ENCODE measurements around the gene NRP2. TPM values are rescaled to one million over a fixed set of nuclear protein-coding genes. Genes with fewer than 3 reads are reported as not detected.

Gene NRP2, protein sequence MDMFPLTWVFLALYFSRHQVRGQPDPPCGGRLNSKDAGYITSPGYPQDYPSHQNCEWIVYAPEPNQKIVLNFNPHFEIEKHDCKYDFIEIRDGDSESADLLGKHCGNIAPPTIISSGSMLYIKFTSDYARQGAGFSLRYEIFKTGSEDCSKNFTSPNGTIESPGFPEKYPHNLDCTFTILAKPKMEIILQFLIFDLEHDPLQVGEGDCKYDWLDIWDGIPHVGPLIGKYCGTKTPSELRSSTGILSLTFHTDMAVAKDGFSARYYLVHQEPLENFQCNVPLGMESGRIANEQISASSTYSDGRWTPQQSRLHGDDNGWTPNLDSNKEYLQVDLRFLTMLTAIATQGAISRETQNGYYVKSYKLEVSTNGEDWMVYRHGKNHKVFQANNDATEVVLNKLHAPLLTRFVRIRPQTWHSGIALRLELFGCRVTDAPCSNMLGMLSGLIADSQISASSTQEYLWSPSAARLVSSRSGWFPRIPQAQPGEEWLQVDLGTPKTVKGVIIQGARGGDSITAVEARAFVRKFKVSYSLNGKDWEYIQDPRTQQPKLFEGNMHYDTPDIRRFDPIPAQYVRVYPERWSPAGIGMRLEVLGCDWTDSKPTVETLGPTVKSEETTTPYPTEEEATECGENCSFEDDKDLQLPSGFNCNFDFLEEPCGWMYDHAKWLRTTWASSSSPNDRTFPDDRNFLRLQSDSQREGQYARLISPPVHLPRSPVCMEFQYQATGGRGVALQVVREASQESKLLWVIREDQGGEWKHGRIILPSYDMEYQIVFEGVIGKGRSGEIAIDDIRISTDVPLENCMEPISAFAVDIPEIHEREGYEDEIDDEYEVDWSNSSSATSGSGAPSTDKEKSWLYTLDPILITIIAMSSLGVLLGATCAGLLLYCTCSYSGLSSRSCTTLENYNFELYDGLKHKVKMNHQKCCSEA
- total RNA-seq = 1 to 10 TPM; 1.6 to 3.2 (median 1.6) TPM

DNA sequence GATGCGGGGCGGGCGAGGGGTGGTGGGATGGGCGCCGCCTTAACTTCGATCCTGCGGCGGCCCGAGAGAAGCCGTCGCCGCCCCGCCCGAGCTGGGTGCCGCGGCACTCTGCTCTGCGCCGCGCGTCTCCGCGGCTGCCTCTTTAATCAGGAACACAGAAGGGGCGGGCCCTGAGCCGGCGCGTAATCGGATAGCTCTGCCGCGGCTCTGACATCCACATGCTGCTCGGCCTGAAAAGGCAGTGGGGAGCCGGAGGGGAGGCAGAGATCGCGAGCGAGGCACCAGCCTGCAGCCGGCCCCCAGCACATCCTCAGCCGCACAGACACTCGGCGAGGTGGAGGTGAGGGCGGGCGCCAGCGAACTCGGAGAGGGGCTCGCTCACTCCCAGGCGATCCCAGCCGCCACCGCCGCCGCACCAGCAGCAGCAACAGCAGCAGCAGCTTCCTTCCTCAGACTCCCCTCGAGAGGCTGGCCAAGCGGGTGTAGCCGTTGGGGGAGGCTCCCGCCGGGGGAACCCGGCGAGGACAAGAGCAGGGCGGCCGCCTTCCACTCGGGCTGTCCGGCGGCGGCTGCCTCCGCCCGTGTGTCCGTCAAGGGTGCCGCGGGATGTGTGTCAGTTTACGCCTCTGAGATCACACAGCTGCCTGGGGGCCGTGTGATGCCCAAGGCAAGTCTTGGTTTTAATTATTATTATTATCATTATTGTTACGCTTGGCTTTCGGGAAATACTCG lies at the start of gene NRP2:
Gene NRP2, plus strand, starts transcription at position 263 of the 732 bp plus-strand sequence. CDS start 790 bp downstream, outside the sequence.
- Mint-ChIP-seq H3K9me3 (no peaks in the 10 kb centered on the region), H3K36me3 (ENCODE audit: insufficient read depth) (no peaks in the 10 kb centered on the region), H3K27me3 (ENCODE audit: low read depth) (peaks cover 68% of the 10 kb centered on the region), H3K4me3 (peak within 1 kb of the TSS; percentile 81), H3K4me1 (ENCODE audit: low read depth) (peaks cover 28% of the 10 kb centered on the region)
- ATAC-seq (peak; percentile 82 to 86), DNase-seq (peak; percentile 24)

DNA sequence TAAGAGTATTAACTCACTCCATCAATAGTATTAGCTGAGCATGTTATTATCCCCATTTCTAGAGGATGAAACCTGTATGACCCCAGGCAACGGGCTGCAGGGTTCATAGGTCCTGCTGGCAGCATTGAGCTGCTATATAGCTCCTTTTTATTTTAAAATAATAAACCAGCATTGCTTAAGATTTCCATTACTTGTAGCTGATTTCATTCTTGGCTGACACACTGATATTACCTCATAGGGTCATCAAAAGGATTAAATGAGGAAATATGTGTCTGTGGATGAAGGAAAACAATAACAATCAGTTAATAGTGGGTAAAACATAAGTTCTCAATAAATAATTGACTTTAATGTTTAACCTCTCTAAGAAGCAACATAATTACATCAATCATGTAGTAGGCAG lies 48.3 kb upstream of the NRP2 start:
- Mint-ChIP-seq H3K9me3 (no peaks in the 10 kb centered on the region), H3K4me3 (no peak overlapping the region), H3K27me3 (ENCODE audit: low read depth) (peaks cover 3% of the 10 kb centered on the region), H3K4me1 (ENCODE audit: low read depth) (peaks cover 12% of the 10 kb centered on the region), H3K36me3 (ENCODE audit: insufficient read depth) (no peaks in the 10 kb centered on the region)
- DNase-seq = no peak
- no peak for ATAC-seq

DNA sequence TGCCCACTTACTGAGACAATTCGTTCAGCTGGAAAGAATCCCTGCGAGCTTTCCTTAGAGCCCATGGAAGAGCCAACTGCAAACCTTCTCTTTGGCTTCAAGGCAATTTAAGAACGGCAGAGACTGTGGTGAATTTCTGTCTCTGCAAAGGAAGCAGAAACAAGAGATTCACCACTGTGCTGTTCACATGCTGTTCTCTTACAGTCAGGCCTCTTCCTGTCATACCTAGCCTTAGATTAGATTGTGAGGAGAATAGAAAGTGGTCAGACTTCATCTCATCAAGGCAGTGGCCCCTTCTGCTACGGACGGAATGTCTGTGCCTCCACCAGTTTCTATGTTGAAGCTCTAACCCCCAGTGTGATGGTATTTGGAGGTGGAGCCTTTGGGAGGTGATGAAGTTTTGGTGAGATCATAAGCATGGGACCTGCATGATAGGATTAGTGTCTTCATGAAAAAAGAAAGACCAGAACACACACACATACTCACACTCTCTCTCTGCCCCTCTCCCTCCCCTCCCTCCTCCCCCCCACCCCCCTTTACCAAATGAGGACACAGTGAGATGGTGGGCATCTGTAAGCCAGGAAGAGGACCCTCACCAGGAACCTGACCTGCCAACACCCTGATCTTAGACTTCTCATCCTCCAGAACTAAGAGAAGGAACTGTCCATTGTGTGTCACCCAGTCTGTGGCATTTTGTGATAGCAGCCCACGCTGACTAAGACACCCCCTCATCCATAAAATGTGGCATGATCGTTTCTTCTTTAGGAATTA lies 45.6 kb upstream of the NRP2 start:
- no peak for ATAC-seq

DNA sequence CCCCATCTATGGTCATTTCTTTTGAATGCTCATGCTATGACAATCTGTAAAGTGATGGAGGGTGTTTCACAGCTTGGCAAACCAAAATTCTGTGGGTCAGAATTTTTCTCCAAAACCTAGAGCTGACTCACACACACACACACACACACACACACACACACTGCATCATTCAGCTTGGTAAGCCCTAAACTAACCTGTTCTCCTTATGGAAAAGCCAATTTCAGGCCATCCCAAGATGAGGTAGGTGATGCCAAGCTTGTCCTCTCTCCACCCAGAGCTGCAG lies 45.0 kb upstream of the NRP2 start:
- DNase-seq (no peak), ATAC-seq (peak in 1 of 2 donors; percentile 18)
- Mint-ChIP-seq H3K4me3 (no peak overlapping the region), H3K27me3 (ENCODE audit: low read depth) (peaks cover 7% of the 10 kb centered on the region), H3K9me3 (no peaks in the 10 kb centered on the region), H3K4me1 (ENCODE audit: low read depth) (peaks cover 12% of the 10 kb centered on the region), H3K36me3 (ENCODE audit: insufficient read depth) (no peaks in the 10 kb centered on the region)

More for the DNA sequence above, 45.6 kb upstream of the NRP2 start:
- Mint-ChIP-seq H3K36me3 (ENCODE audit: insufficient read depth) (no peaks in the 10 kb centered on the region), H3K4me1 (ENCODE audit: low read depth) (peaks cover 12% of the 10 kb centered on the region), H3K9me3 (no peaks in the 10 kb centered on the region), H3K4me3 (no peak overlapping the region), H3K27me3 (ENCODE audit: low read depth) (peaks cover 5% of the 10 kb centered on the region)
- DNase-seq = no peak

DNA sequence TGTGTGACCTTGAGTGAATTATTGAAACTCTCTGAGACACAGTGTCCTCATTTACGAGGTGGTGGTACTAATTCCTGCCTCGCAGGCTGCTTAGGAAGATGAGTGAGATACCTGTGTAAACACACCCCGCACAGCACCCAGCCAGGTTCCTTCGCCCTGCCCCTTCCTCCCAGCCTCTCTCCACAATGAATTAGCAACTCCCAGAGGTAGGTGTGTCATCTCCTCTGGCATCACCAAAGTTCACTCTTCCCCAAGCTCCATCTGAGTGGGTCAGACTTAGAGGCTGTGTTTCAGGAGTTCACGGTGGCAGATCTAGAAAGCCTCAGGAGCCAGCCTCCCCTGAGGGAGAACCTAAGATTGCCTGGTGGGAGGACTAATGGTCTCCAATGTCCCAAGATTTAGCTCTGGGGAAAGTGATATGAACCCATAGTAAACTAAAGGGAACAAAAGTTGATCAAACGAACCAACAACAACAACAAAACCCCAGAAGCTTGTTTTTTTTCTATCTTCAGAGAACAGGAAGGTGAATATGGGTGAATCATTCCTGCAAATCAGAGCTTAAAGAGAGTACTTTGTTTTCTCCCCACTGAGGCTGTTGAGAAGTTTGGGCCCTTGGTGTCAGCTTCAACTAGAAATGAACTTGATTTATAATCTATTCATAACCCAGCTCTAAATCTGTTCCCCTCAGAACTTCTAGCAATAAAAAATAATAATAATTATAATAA lies 44.4 kb upstream of the NRP2 start:
- peaks cover 11% of the 10 kb centered on the region for H3K27me3 Mint-ChIP-seq (ENCODE audit: low read depth)
- DNase-seq (no peak), ATAC-seq (no peak)
- peaks cover 12% of the 10 kb centered on the region for H3K4me1 Mint-ChIP-seq (ENCODE audit: low read depth)
- no peaks in the 10 kb centered on the region for H3K36me3 Mint-ChIP-seq (ENCODE audit: insufficient read depth)
- no peak overlapping the region for H3K4me3 Mint-ChIP-seq
- H3K9me3 Mint-ChIP-seq = no peaks in the 10 kb centered on the region

DNA sequence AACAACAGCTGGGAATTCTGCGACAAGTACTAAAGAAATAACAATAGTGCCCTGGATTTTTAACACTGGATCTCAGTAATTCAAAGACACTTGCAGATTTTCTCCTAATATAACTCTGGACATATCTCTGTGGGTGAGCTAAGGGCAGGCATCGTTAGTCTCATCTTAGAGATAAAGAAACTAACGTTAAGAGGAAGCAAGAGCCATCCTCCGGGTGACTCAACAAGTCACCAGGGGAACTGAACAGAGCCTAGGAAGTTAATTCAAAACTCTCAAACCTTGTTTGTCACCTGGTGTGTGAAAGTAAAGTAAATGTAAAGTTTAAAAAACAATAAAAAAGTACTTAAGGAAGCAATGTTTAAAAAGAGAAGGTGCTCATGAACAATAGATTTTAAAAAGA lies 41.6 kb upstream of the NRP2 start:
- Mint-ChIP-seq H3K27me3 (ENCODE audit: low read depth) (peaks cover 16% of the 10 kb centered on the region), H3K4me3 (no peak overlapping the region), H3K9me3 (no peaks in the 10 kb centered on the region), H3K36me3 (ENCODE audit: insufficient read depth) (no peaks in the 10 kb centered on the region), H3K4me1 (ENCODE audit: low read depth) (peaks cover 12% of the 10 kb centered on the region)
- no peak for ATAC-seq
- no peak for DNase-seq

DNA sequence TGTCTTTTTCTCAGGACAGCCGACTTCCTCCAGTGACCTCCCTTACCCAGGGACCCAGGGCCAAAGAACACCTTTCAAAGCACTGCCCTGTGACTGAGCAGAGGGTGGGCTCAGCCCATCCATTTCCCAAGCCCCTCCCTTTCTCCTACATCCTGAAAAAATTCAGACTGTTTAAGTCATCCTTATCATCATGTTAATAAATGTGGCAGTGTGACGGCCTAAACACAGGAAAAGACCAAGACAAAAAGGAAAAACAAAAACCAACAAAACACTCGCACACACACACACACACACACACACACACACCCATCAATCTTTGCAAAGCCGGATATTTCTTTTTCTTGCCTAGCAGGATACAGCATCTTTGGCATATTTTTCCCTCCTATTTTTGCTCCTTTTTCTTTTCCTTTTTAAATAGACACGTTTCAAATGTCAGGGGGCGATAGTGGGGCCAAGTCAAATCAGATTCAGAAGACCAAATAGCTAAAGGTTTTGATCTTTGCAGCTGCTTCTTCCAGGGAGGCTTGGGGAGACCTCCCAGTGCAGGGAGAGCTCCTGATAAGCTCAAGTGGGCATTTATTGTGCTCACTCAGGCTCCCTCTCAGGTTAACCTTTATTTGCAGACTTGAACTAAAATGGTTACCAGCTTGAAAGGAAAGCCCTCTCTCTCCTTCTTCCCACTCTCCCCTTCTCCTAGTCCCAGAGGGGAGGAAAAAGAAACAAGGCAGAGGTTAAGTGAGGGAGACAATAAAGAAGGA lies 39.5 kb upstream of the NRP2 start:
- Mint-ChIP-seq H3K36me3 (ENCODE audit: insufficient read depth) (no peaks in the 10 kb centered on the region), H3K4me1 (ENCODE audit: low read depth) (peaks cover 2% of the 10 kb centered on the region), H3K9me3 (no peaks in the 10 kb centered on the region), H3K4me3 (no peak overlapping the region), H3K27me3 (ENCODE audit: low read depth) (peaks cover 16% of the 10 kb centered on the region)
- ATAC-seq (no peak), DNase-seq (no peak)

DNA sequence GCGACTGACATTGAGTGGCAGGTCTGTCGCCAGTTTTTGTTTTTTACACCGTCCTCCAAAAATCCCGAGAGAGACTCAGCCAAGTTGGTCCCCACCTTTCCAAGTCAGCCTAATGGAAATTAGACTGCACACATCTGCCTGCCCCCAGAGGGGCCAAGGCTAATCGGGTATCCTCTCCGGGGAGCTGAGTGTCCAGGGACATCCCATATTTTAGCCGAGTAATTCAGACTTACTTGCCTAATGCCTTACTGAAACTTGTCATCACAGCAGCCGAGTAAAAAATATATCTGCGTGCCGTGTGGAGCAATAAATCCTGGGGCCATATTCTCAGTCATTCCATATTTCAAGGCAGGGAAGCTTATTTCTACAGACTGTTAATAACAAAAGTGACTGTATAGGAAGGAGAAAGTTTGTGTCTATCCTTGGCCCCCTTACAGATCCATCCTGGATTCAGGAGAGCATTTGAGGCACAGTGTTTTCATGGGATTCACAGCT lies 38.9 kb upstream of the NRP2 start:
- no peaks in the 10 kb centered on the region for H3K9me3 Mint-ChIP-seq
- H3K36me3 Mint-ChIP-seq (ENCODE audit: insufficient read depth) = no peaks in the 10 kb centered on the region
- H3K4me3 Mint-ChIP-seq = no peak overlapping the region
- H3K4me1 Mint-ChIP-seq (ENCODE audit: low read depth) = no peaks in the 10 kb centered on the region
- peaks cover 16% of the 10 kb centered on the region for H3K27me3 Mint-ChIP-seq (ENCODE audit: low read depth)
- DNase-seq (no peak), ATAC-seq (no peak)

DNA sequence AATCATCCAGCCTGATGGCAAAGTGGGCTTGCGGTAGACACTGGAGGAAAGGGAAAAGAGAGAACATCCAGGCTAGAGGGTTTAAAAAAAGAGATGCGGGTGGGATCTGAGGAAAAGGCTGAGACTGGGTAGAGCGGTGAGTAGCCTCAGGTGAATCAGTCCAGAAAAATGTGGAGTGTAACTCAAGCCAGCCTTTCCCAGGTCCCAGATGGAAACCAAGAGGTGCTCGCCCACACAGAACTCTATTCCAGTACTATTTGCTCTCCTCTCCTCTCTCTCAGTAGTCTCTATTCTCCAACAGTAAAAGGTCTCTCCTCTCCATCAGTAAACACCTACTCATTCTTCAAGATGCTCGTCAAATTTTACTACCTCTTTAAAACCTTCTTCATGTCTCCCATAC lies 38.3 kb upstream of the NRP2 start:
- Mint-ChIP-seq H3K4me3 (no peak overlapping the region), H3K27me3 (ENCODE audit: low read depth) (peaks cover 13% of the 10 kb centered on the region), H3K36me3 (ENCODE audit: insufficient read depth) (no peaks in the 10 kb centered on the region)

DNA sequence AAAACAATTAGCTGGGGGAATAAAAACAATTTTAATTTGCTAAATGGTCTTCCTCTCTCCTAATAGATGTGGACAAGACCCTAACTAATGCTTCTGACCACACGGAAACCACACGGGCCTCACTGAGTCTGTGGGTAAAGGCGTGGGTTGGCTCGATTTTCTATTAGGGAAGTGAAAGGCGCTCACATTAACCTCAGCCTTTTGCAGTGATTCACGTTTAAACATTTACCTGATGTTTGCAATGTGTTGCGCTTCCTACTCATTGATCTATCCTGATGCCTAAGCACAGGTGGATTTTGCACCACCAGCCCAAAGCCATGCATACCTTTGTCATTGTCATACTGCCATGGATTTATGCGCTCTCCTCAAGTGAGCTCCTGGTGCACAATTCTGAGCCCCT lies 35.6 kb upstream of the NRP2 start:
- no peaks in the 10 kb centered on the region for H3K9me3 Mint-ChIP-seq
- no peak overlapping the region for H3K4me3 Mint-ChIP-seq
- DNase-seq (no peak), ATAC-seq (no peak)
- H3K4me1 Mint-ChIP-seq (ENCODE audit: low read depth) = no peaks in the 10 kb centered on the region
- H3K27me3 Mint-ChIP-seq (ENCODE audit: low read depth) = peaks cover 11% of the 10 kb centered on the region
- H3K36me3 Mint-ChIP-seq (ENCODE audit: insufficient read depth) = no peaks in the 10 kb centered on the region

More for the DNA sequence above, 38.3 kb upstream of the NRP2 start:
- ATAC-seq (no peak), DNase-seq (no peak)
- H3K9me3 Mint-ChIP-seq = no peaks in the 10 kb centered on the region
- H3K4me1 Mint-ChIP-seq (ENCODE audit: low read depth) = no peaks in the 10 kb centered on the region

DNA sequence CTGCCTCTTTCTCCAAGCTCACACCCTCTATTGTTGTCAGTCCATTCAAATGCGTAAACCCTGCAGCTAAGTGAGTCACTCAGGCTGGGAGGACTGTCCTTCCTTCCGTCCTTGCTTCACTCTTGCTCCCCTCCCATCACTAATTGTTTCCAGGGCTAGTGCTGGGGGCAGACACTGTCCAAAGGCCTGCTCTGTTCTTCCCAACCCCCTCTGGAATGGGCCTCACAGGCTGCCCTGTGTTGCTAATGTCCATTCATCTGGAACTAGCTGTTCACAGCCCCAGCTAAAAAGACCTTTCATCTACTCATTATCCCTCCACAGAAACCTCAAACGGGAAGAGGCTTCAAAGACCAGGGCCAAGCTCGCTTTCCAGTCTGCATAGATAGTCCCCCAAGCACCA lies 31.9 kb upstream of the NRP2 start:
- Mint-ChIP-seq H3K4me3 (no peak overlapping the region), H3K27me3 (ENCODE audit: low read depth) (no peaks in the 10 kb centered on the region), H3K36me3 (ENCODE audit: insufficient read depth) (no peaks in the 10 kb centered on the region), H3K4me1 (ENCODE audit: low read depth) (no peaks in the 10 kb centered on the region), H3K9me3 (no peaks in the 10 kb centered on the region)
- DNase-seq (no peak), ATAC-seq (no peak)

DNA sequence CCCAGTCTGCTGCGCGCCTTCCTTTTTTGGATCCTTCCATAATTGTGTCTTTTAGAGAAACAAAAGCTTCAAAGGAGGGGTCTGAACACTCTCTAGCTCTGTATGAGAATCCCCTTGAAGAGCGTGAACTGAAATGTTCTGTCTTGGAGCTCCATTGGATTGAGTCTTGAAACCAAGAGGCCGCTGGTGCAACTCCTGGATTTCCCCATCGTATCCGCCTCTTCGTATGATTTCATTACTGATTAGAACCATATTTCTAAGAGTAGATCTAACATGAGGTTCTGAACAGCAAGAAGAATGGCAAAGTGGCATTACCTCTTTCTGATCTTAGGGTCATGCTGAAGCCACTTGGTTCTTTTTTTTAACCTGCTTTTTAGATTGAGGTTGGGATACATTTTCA lies 31.4 kb upstream of the NRP2 start:
- Mint-ChIP-seq H3K27me3 (ENCODE audit: low read depth) (no peaks in the 10 kb centered on the region), H3K36me3 (ENCODE audit: insufficient read depth) (no peaks in the 10 kb centered on the region), H3K9me3 (no peaks in the 10 kb centered on the region), H3K4me1 (ENCODE audit: low read depth) (no peaks in the 10 kb centered on the region), H3K4me3 (no peak overlapping the region)
- ATAC-seq (no peak), DNase-seq (no peak)

DNA sequence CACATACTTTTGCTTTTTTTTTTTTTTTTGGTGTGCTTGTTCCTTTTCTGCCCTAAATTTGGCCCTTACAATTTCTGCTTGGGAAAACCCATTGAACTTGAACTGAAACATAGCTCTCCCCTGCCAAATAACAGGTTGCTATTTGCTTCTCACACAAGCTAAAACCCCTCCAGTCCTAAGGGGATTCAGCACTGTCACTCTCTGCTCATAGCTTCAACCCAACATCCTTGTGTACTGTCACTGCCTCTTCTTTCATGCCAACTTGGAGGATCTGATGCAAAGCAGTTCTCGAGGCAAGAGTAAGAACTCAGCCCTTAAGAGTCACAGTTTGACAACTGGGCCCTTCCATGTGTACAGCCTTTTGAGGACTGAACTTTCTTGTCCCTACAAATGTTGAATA lies 30.6 kb upstream of the NRP2 start:
- ATAC-seq = no peak
- DNase-seq = no peak
- Mint-ChIP-seq H3K4me3 (no peak overlapping the region), H3K9me3 (no peaks in the 10 kb centered on the region), H3K36me3 (ENCODE audit: insufficient read depth) (no peaks in the 10 kb centered on the region), H3K4me1 (ENCODE audit: low read depth) (no peaks in the 10 kb centered on the region), H3K27me3 (ENCODE audit: low read depth) (no peaks in the 10 kb centered on the region)
